IMR-90 (cell line): ENCODE data around the gene HTR1D.

Source experiments
- BHLHE40 ChIP-seq: fragments of 150-350 bp; IDR thresholded peaks from 2 replicates; pipeline ENCODE4 v1.6.1; 2016; ENCODE audit warnings: mild to moderate bottlenecking, low read depth, low read length
- CHD1 ChIP-seq: IDR thresholded peaks from 2 replicates; pipeline ENCODE4 v1.6.1; 2012; ENCODE audit warnings: low read depth, low read length, improper control_type of control experiment
- CTCF ChIP-seq: conservative IDR thresholded peaks from 2 replicates; pipeline ENCODE4 v1.5.1; 2012; ENCODE audit warnings: mild to moderate bottlenecking, low read depth, low read length, improper control_type of control experiment
- MAZ ChIP-seq: IDR thresholded peaks from 2 replicates; pipeline ENCODE4 v1.6.1; 2012; ENCODE audit warnings: low read depth, mild to moderate bottlenecking, low read length, improper control_type of control experiment, moderate library complexity, borderline replicate concordance
- MXI1 ChIP-seq: IDR thresholded peaks from 2 replicates; pipeline ENCODE4 v1.6.1; 2012; ENCODE audit warnings: low read depth, mild to moderate bottlenecking, low read length, moderate library complexity, borderline replicate concordance
- NFE2L2 ChIP-seq: fragments of 150-350 bp; IDR thresholded peaks from 2 replicates; pipeline ENCODE4 v1.6.1; 2016; ENCODE audit warnings: low read depth, mild to moderate bottlenecking, low read length
- POLR2A ChIP-seq: IDR thresholded peaks from 2 replicates; pipeline ENCODE4 v1.6.1; 2012; ENCODE audit warnings: mild to moderate bottlenecking, low read depth, low read length
- RAD21 ChIP-seq: IDR thresholded peaks from 2 replicates; pipeline ENCODE4 v1.6.1; 2012; ENCODE audit warnings: low read length, improper control_type of control experiment
- RCOR1 ChIP-seq: IDR thresholded peaks from 2 replicates; pipeline ENCODE4 v1.6.1; 2012; ENCODE audit warnings: mild to moderate bottlenecking, low read length, improper control_type of control experiment; ENCODE audit not compliant: insufficient replicate concordance
- SMC3 ChIP-seq: fragments of 150-350 bp; IDR thresholded peaks from 2 replicates; pipeline ENCODE4 v1.6.1; 2016; ENCODE audit warnings: low read depth, mild to moderate bottlenecking, antibody characterized with exemption, low read length, moderate library complexity

DNA sequence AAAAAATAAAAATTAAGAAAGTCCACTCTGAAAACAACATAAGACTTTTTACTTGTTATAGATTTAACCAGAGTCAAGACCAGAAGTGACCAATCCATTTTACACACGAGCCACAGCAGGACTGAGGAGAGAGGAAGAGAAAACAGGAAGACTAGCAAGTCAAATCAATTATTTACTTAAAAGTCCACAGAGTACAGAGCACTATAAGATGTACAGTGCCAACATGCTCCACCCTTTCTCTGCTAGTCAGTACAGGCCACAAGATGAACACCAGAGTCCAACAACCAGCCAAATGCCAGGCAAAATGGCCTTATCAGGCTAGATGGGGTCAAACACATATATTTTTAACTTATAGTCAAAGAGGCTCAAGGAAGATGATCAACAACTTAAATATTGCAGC, 68.2 kb downstream of the HTR1D start:
- no peak for TF ChIP-seq CTCF
- TF ChIP-seq MXI1 = no peak
- TF ChIP-seq BHLHE40 = no peak
- no peak for TF ChIP-seq NFE2L2
- TF ChIP-seq RAD21 = no peak
- TF ChIP-seq POLR2A = no peak
- TF ChIP-seq RCOR1 = no peak
- TF ChIP-seq MAZ = no peak
- no peak for TF ChIP-seq SMC3
- TF ChIP-seq CHD1 = no peak
